DND-41 (cell line): ENCODE data around the gene ZNF536.

ENCODE experiments used
- ATAC-seq: fragments of 200-7000 bp; cut with Tn5 transposase; 3 replicates; pipeline ENCODE4 v1.9.1; 2021; ENCODE audit warnings: low read depth; ENCODE audit not compliant: insufficient read depth
- DNase-seq: peaks from one replicate; pipeline ENCODE4 v3.0.0-alpha.2; 2020
- H2AFZ ChIP-seq: 2 replicates; pipeline ENCODE4 v1.6.0; 2012; ENCODE audit warnings: low read depth, low read length
- H3K27ac ChIP-seq: 2 replicates; pipeline ENCODE4 v1.5.1; 2012; ENCODE audit warnings: low read length, inconsistent platforms
- H3K27me3 ChIP-seq: fragments of 200-600 bp; sonication (generic); 2 replicates; pipeline ENCODE4 v1.6.0; 2012; ENCODE audit warnings: low read length, mild to moderate bottlenecking, inconsistent platforms; ENCODE audit not compliant: insufficient read depth, poor library complexity
- H3K36me3 ChIP-seq: 2 replicates; pipeline ENCODE4 v1.5.1; 2012; ENCODE audit warnings: low read length, inconsistent platforms; ENCODE audit not compliant: insufficient read depth
- H3K4me1 ChIP-seq: 2 replicates; pipeline ENCODE4 v1.5.1; 2012; ENCODE audit warnings: mild to moderate bottlenecking, low read length; ENCODE audit not compliant: insufficient read depth
- H3K4me2 ChIP-seq: 2 replicates; pipeline ENCODE4 v1.6.0; 2012; ENCODE audit warnings: mild to moderate bottlenecking, moderate library complexity, low read length, inconsistent platforms; ENCODE audit not compliant: insufficient read depth
- H3K4me3 ChIP-seq, 2 experiments: fragments of 200-600 bp in 1 of 2; shearing (Covaris generic) in 1 of 2; 2 replicates each; pipeline ENCODE4 v1.5.1; 2012 to 2016; ENCODE audit warnings: inconsistent platforms in 2 of 2, low read length in 2 of 2, mild to moderate bottlenecking in 2 of 2, low read depth in 1 of 2, moderate library complexity in 1 of 2
- H3K79me2 ChIP-seq: 2 replicates; pipeline ENCODE4 v1.6.0; 2012; ENCODE audit warnings: low read length, inconsistent platforms; ENCODE audit not compliant: insufficient read depth
- H3K9ac ChIP-seq: 2 replicates; pipeline ENCODE4 v1.6.0; 2012; ENCODE audit warnings: low read depth, mild to moderate bottlenecking, inconsistent platforms, low read length, moderate library complexity
- H3K9me3 ChIP-seq: 2 replicates; pipeline ENCODE4 v1.5.1; 2012; ENCODE audit warnings: low read length, moderate library complexity, mild to moderate bottlenecking, inconsistent platforms; ENCODE audit not compliant: insufficient read depth, severe bottlenecking
- H4K20me1 ChIP-seq: 2 replicates; pipeline ENCODE4 v1.6.0; 2012; ENCODE audit warnings: low read length; ENCODE audit not compliant: insufficient read depth
- CTCF ChIP-seq: IDR thresholded peaks from 2 replicates; pipeline ENCODE4 v1.5.1; 2012; ENCODE audit warnings: borderline replicate concordance, low read length, moderate library complexity, mild to moderate bottlenecking; ENCODE audit not compliant: poor library complexity, severe bottlenecking; ENCODE audit errors: extremely low read depth
- EZH2 ChIP-seq: IDR thresholded peaks from 3 replicates; pipeline ENCODE4 v1.6.1; 2012; ENCODE audit warnings: borderline replicate concordance, low read depth, mild to moderate bottlenecking, moderate library complexity, low read length, inconsistent platforms; ENCODE audit not compliant: severe bottlenecking

Gene ZNF536

GRCh38 chr19:30584090-30584489 lies 211.9 kb downstream of the ZNF536 start:
- Histone ChIP-seq H3K4me2 (no peak overlapping the region), H3K4me3 (no peak overlapping the region), H4K20me1 (no peaks in the 10 kb centered on the region), H3K79me2 (no peaks in the 10 kb centered on the region), H2AFZ (no peak overlapping the region), H3K36me3 (no peaks in the 10 kb centered on the region), H3K27me3 (no peaks in the 10 kb centered on the region), H3K27ac (no peak overlapping the region), H3K4me1 (no peaks in the 10 kb centered on the region), H3K9ac (no peak overlapping the region), H3K9me3 (no peaks in the 10 kb centered on the region)
- DNase-seq = no peak
- no peak for TF ChIP-seq CTCF
- no peak for TF ChIP-seq EZH2
- no peak for ATAC-seq

GRCh38 chr19:30587869-30588268 lies 215.7 kb downstream of the ZNF536 start:
- Histone ChIP-seq H3K27ac (no peak overlapping the region), H3K27me3 (no peaks in the 10 kb centered on the region), H3K4me2 (no peak overlapping the region), H3K9ac (no peak overlapping the region), H3K9me3 (no peaks in the 10 kb centered on the region), H2AFZ (no peak overlapping the region), H3K4me3 (no peak overlapping the region), H3K79me2 (no peaks in the 10 kb centered on the region), H3K36me3 (no peaks in the 10 kb centered on the region), H4K20me1 (no peaks in the 10 kb centered on the region), H3K4me1 (no peaks in the 10 kb centered on the region)
- DNase-seq = no peak
- ATAC-seq = no peak
- TF ChIP-seq EZH2 = no peak
- no peak for TF ChIP-seq CTCF

- Histone ChIP-seq H3K9ac (no peak overlapping the region), H3K36me3 (no peaks in the 10 kb centered on the region), H3K9me3 (no peaks in the 10 kb centered on the region), H3K4me3 (no peak overlapping the region), H3K79me2 (no peaks in the 10 kb centered on the region), H3K4me2 (no peak overlapping the region), H4K20me1 (no peaks in the 10 kb centered on the region), H3K27ac (no peak overlapping the region), H3K27me3 (no peaks in the 10 kb centered on the region), H2AFZ (no peak overlapping the region), H3K4me1 (no peaks in the 10 kb centered on the region)
- TF ChIP-seq EZH2 (no peak), CTCF (no peak)
- no peak for DNase-seq
- ATAC-seq = no peak
These were observed 218.5 kb downstream of the ZNF536 start for GRCh38 chr19:30590596-30591229.

GRCh38 chr19:30593356-30593755 lies 221.2 kb downstream of the ZNF536 start:
- no peak overlapping the region for H2AFZ ChIP-seq
- no peaks in the 10 kb centered on the region for H3K4me1 ChIP-seq
- H3K36me3 ChIP-seq = no peaks in the 10 kb centered on the region
- no peaks in the 10 kb centered on the region for H4K20me1 ChIP-seq
- no peak overlapping the region for H3K27ac ChIP-seq
- no peak overlapping the region for H3K9ac ChIP-seq
- H3K79me2 ChIP-seq = no peaks in the 10 kb centered on the region
- no peak for ATAC-seq
- TF ChIP-seq CTCF (no peak), EZH2 (no peak)
- no peak overlapping the region for H3K4me3 ChIP-seq
- DNase-seq = no peak
- H3K4me2 ChIP-seq = no peak overlapping the region
- no peaks in the 10 kb centered on the region for H3K9me3 ChIP-seq
- H3K27me3 ChIP-seq = no peaks in the 10 kb centered on the region
